DOHH2 (cell line): Measurements from ENCODE around the gene CFAP221.

ENCODE experiments used
- EZH2phosphoT487 ChIP-seq: fragments of 200-600 bp; sonication (generic); IDR thresholded peaks from 2 replicates; pipeline ENCODE4 v1.6.1; 2017; ENCODE audit warnings: borderline replicate concordance, mild to moderate bottlenecking, antibody characterized with exemption, low read length, moderate library complexity, mixed read lengths
- TF ChIP-seq, protein P1 (sequence below): fragments of 200-600 bp; sonication (generic); IDR thresholded peaks from one replicate; pipeline ENCODE4 v1.5.1; 2014; ENCODE audit warnings: antibody characterized with exemption, mild to moderate bottlenecking, low read depth, low read length; ENCODE audit not compliant: poor library complexity, severe bottlenecking

DNA sequence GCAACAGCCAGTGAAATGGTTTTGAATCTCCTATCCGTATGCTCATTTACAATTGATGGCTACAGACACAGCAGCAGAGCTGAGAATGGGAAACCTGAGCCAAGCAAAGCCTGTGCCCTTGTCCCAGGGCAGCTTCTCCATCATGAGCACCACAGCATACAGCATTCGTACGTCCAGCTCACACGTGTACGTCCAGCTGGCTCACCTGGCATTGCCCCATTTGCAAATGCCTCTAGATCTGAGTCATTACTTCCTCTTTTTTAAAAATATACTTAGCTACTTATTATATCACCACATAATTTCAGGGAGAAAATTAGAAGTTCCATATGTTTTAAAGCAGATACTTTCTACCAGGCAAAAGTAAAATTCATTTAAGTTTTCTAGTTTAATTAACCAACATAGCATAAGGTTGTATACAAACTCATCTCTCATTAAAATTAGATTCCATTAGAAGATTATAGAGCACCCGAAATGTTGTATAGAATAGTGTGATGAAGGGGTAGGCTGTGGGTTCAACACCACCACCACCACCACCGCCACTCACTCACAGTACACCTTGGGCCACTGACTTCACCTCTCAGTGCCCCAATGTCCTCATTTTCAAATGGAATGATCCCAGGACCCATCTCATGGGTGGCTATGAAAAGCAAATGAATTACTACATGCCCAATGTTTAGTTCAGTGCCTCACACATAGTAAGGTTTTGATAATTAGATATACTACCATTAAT is 103.4 kb downstream of the CFAP221 start:
- TF ChIP-seq, protein P1, sequence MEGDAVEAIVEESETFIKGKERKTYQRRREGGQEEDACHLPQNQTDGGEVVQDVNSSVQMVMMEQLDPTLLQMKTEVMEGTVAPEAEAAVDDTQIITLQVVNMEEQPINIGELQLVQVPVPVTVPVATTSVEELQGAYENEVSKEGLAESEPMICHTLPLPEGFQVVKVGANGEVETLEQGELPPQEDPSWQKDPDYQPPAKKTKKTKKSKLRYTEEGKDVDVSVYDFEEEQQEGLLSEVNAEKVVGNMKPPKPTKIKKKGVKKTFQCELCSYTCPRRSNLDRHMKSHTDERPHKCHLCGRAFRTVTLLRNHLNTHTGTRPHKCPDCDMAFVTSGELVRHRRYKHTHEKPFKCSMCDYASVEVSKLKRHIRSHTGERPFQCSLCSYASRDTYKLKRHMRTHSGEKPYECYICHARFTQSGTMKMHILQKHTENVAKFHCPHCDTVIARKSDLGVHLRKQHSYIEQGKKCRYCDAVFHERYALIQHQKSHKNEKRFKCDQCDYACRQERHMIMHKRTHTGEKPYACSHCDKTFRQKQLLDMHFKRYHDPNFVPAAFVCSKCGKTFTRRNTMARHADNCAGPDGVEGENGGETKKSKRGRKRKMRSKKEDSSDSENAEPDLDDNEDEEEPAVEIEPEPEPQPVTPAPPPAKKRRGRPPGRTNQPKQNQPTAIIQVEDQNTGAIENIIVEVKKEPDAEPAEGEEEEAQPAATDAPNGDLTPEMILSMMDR: no peak
- TF ChIP-seq EZH2phosphoT487: no peak
